HG02571 (cell line): ENCODE results near the gene PCNA.

Experiments
- ATAC-seq: cut with Tn5 transposase; IDR thresholded peaks from one replicate; pipeline ENCODE4 v1.9.1; 2021; ENCODE audit warnings: mild to moderate bottlenecking, moderate library complexity; ENCODE audit not compliant: unreplicated experiment

PCNA gene

DNA sequence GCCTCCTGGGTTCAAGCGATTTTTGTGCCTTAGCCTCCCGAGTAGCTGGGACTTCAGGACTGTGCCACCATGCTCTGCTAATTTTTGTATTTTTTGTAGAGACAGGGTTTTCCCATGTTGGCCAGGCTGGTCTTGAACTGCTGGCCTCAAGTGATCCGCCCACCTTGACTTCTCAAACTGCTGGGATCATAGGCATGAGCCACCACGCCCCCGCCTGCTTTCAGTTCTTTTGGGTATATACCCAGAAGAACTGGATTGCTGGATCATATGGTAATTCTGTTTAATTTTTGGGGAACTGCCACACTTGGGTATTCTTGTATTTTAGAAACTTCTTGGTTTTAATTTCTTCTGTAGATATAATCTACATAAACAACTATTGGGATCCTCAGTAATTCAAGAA lies 24.1 kb upstream of the PCNA start:
- no peak for ATAC-seq

DNA sequence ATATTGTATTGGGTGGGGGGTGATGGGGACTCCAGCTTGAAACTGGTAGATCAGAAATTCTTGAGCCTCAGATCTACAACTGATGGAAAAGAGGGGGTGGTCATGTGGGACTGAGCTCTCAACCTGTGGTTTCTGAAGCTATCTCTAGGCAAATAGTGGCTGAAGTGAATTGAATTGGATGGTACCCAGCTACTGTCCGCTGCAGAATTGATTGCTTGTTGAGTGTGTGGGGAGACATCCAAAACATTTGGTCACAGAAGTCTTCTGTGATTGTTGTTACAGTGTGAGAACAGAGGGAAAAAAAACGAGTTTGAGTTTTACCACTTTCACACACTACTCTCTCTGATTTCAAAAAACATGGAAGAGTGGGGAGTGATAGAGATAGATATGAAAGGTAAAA lies 21.9 kb upstream of the PCNA start:
- no peak for ATAC-seq

DNA sequence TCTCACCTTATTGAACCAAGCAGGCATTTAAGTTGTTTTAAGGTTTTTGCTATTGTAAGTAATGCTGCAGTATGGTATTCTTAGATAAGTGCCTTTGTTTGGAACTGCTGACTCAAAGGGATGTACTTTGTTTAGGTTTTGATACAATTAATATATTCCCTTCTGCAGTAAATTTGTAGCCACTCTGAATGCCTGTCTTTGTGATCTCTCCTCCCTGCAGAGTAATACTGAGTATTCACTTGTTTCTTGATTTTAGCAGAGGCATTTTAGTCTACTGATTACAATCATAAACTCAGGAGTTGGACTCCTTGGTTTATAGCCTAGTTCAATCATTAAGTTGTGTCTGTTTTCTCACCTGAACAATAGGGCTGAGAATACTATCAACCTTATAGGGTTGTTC lies 20.4 kb upstream of the PCNA start:
- ATAC-seq, result no peak

DNA sequence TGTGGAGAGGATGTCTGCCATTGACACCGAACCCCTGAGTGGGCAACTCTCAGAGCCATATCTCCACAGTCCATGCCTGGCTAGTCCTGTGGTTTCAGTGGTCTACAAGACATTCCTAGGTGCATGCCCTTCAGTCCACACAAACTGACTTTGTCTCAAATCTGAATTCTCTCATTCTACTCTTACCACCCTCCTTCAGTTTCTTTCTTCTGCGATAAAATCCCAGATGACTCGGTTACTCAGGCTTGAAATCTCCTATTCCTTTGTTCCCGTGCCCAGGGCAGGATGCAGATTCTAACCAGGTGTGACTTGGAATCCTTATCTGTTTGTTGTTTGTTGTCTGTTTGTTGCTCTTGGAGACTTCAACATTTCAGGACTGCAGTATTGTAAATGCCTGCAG lies 16.3 kb upstream of the PCNA start:
- ATAC-seq, result no peak

DNA sequence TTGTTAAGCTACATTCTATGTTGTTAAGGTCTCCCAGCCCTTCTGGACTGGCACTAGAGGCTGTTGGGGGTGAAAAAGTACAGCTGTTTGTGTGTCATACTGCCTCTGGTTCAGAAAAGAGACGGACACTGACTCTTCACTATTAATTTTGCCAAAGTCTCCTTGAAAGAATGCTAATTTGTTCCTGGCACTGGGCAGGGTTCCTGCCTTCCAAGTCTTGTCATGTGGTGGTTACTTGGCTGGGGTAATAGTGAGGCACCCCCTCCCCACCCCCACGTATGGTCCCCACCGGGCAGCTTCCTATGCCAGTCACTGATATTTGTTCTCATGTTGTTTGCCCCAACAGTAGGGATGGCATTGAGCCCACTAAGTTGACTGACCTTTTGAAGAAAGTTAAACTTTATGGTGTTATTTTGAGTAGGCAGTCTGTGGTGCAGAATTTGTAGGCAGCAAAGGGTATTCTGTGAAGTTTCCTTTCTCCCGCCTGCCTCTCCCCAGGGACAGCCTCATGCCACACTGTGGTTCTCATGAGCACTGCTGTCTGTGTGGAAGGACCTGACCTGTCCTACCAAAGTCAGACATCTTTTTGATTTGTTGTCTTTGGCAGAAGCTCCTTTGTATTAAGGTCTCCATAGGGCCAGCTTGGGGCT lies 15.7 kb upstream of the PCNA start:
- peak; percentile 50 for ATAC-seq

DNA sequence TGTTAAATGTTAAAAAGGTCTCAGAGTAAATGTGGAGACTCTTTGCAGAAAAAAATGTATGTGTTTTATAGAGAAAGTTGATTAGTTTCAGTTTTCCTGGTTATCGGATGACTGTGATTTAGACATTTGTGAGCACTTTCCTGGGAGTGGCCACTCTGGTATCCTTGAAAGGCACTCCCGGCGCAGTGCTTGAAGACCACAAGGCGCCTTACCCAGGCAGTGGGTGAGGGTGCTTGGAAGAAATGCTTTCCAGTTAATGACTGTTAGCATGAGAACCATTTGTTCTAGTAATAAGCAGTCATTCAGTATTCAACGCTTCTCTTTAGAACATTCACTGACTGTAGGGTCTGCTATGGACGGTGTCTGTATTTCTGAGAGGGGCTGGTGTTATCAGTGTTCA lies 14.2 kb upstream of the PCNA start:
- no peak for ATAC-seq

DNA sequence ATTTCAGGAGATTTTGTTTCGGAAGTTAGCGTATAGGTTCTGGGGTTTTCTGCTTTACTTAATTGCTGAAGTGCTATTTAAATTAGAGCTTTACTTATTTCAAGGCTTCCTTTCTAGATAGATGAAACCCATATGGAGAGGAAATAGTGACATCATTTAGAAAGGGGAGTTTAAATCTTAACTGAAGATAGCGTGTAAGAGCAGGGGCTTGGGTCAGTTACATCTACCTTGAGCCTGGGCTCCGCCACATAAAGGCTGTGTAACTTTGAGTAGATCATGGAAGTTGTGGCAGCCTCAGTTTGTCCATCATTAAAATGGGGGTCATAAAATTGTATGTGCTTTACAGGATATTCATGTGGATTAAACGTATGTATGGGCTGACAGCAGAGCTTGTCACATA lies 11.7 kb upstream of the PCNA start:
- ATAC-seq, result no peak

DNA sequence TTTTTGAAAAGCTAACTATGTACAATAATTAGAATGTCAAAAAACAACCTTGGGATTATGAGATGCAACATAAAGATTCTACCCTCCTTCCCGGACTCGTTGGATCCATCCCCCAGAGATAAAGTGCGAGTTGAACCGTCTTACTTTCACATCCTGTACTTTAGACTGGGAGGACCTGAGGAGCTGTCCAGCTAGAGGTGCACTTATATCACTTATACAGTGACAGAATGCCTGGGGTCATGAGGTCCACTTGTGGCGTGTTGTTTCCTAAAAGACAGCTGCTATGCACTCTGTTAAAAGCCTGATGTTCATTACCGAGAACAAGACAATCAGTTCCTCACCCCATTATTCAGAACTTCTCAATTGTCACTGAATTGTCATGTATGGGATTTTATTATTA lies 9.1 kb upstream of the PCNA start:
- no peak for ATAC-seq

DNA sequence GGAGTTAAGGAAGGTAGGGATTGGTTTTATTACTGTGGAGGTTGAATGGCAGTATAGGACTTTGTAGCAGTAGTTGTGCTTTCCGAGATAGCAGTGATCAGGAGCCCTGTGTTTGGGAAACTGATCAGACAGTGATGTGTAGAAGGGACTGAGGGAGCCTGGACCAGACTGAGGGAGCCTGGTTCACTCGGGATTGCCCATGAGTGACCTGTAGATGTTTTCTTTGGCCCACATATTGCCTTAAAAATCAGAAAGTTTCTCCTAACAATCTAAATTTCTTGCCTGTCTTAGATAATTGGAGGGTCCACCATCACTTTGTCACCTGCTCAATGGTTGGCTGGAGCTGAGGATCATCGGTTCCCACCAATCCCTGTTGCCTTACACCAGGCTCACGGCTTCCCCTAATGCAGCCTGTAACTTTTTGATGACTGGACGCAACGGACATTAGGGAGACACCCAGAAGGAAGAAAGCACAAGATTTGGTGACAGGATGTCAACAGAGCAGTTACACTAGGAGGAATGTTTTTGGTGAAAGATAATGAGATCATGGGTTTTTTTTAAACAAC lies 8.2 kb upstream of the PCNA start:
- no peak for ATAC-seq

DNA sequence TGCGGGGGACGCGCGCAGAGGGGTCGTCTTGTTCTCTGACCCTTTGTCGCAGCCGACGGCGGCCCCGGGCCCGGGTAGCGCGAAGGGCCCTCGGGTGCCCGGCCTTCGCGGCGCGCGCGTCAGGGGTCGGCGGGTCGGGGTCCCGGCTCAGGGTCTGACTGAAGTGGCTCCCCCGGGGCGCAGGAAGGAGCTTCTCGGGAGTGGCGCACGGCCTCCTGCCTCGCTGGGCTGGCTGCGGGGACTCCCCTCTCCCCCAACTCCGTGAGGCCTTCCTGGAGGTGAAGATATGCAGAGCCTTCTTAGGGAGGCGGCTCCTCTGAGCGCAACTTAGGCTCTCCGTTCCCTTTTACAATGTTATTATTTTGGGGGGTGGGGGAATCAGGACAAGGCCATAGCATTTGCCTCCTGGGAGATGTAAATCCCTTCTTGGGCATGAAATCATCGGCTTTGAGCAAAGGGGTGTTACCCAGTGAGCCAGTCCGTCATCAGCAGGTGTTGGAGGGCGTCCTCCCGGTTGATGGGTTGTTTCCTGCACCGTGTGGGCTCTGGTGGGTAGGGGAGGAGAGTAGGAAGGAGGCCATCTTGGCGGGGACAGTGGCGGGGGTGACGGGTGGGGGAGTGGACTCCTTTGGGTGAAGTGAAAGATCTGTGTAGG lies 7.6 kb upstream of the PCNA start:
- ATAC-seq, result peak; percentile 23

DNA sequence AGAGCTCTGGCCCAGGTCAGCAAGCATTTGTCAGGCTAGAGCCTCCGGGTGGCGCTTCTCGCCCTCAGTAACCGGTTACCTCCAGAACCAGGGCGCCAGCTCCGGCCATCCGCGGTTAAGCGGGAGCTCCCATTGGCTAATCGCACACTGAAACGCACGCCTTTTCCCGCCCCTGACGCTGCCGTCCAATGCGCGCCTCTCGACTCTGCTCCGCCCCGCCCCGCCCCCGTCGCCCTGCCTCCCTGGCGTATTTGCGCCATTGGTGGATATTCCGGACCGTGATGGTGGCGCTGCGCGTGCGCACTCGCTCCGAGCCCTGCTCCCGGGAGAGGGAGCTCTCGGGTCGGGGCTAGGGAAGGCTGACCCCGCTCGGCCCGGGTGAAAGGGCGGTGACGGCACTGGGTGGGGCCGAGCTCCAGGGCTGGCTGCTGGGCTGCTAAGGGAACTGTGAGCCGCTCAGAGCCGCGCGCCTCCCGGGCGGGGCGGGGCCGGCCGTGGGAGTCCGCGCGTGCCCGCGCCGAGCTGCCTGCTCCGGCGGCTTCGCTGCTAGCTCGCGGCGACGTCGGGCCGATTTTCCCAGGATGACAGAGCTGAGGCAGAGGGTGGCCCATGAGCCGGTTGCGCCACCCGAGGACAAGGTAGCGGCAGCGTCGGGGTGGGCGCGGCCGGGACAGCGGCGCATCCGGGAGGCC lies 6.9 kb upstream of the PCNA start, which contains the start of gene CDS2:
CDS2 (plus strand) TSS at position 497 of the 692 bp plus-strand sequence; CDS start at position 582, 85 bp downstream.
- peak; percentile 95 for ATAC-seq

DNA sequence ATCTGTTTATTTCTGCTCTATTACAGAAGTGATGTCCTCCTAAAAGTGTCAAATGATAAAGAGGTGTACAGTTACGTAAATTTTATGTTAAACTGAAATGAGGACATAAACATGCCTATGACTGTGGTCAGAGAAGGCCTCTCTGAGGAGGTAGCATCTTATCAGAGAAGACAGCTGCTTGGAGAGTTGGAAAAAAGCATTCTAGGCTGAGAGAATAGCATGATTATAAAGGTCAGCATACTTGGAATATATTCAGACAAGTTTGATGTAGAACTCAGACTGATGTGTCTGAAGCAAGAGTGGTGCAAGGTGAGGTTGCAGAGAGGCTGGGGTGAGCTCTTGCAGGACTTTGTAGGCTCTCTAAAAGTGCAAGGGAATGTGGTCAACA lies 3.1 kb upstream of the PCNA start:
- ATAC-seq, result no peak

DNA sequence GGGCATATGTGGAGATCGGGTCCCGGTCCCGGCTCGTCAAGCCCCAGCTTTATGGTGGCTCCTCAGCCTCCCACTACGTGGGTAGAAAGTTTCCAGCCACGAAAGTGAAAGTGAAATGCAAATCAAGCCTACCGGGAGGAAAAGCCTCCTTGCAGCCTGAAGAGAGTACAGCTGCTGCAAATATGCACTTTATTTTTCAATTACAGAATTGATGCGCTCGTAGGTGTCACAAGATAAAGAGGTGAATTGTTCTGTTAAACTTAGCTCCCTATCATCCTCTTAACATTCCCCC lies 373 bp upstream of the PCNA start:
- no peak for ATAC-seq

DNA sequence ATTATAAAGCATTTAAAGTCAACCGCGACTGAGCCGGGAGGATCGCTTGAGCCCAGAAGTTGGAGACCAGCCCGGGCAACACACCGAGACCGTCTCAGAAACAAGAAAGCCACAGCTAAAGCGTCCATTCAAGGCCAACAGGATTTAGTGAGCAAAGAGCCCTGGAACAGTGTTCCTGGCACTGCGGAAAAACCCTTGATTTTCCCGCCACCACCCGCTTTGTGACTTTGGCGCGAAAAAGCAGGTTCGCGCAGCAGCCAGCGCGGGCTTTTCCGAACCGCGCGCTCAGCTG lies 669 bp downstream of the PCNA start:
- ATAC-seq, result no peak

DNA sequence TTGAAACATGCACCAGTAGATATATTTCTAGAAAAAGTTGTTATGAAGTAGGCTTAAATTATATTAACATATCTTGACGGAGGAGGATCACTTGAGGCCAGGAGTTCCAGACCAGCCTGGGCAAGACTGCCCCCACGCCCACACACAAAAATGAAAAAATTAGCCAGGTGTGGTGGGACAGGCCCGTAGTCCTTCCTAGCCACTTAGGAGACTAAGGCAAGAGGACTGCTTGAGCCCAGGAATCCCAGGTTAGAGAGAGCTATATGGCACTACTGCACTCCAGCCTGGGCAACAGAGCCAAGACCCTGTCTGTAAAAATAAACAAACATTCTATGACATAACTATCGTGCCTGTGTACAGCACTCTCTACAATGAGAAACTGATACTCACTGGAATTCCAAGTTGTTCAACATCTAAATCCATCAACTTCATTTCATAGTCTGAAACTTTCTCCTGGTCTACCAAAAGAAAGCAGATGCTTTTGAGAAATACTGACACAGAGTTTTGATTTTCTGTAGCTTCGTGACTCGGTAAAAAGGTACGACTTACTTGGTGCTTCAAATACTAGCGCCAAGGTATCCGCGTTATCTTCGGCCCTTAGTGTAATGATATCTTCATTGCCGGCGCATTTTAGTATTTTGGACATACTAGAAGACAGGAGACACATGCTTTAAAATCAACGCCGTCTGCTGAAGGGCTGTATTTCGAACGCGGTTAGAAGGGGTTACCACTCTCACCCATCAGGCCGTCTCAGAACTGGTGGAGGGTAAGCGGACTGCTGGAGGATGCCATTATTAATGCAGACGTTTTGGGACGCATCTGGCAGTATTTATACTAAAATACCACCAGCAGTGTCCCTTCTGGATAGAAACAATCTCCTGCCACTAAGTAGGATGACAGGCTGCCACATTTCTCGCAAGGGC lies 1.3 kb downstream of the PCNA start:
- no peak for ATAC-seq

DNA sequence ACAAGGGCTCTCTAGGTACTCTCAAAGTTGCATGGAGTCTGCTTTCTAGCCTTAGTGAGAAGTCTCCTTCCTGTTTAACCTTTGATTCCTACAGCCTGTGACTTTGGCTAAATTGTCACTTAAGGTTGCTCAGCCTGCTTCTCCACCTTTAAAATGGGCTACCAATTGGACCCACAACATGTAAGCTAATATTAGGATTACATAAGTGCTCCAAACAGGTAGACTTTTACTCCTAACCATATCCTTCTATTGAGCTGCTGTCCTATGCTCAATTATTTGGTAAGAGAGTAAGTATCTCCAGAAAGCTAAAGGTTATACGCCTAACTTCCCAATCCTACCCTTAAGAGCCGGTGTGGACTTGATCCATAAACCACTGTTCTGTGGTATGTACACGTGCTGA lies 2.9 kb downstream of the PCNA start:
- no peak for ATAC-seq

DNA sequence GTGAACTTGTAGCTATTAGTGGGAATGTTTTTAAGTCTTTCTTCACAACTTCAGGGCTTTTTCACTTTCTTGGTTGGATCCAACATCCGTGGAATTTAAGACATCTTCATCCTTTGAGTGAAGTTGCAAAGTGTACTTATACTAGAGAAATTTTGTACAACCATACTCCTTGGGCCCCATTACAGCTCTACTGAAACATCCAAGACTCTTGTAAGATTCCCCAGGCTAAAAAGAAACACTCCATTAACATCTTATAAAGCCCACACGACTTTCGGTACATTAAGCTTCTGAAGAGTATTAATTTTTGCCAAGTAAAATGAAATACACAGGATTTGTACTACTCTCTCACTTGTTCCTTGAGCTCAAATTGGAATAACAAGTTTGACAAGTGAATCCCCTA lies 5.4 kb downstream of the PCNA start:
- no peak for ATAC-seq

DNA sequence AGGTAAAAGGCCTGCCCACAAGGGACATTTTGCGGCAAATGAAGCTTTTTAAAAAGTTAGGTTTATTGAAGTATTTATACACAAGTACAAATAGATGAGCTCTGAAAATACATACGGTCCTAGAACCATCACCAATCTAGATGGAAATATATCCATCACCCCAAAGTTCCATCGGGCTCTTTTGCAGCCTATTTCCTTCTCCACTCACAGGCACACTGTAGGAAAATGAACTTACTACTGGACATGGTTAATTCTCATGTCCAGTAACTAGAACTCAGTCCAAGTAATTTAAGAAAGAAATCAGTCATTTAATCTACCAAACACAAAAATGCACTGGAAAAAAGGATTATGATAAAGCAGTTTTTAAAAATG lies 6.2 kb downstream of the PCNA start:
- no peak for ATAC-seq

DNA sequence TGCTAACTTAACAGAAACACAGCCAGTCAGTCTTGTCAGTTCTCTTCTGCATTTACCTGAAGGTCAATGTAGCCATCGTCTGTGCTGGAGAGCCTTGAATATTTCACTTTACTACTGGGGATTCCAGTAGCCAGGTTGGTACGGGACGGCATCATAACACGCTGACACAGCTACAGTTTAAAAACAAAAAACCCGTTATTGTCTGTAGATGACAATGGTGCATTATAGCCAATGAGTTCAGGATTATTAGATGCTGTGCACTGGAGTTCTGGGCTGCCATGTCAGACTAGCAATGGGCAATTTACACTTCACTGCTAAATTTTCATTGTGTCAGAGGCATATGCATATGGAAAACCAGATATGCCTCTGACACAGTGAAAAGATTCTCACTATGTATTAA lies 10.5 kb downstream of the PCNA start:
- no peak for ATAC-seq

DNA sequence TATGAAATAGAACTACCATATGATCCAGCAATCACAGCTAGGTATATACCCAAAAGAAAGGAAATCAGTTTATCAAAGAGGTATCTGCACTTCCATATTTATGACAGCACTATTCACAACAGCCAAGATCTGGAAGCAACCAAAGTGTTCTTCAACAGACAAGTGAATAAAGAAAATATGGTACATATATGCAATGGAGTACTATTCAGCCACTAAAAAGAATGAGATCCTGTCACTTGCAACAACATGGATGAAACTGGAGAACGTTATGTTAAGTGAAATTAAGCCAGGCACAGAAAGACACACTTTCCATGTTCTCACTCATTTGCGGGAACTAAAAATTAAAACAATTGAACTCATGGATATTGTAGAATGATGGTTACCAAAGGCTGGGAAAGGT lies 15.3 kb downstream of the PCNA start:
- ATAC-seq, result no peak

DNA sequence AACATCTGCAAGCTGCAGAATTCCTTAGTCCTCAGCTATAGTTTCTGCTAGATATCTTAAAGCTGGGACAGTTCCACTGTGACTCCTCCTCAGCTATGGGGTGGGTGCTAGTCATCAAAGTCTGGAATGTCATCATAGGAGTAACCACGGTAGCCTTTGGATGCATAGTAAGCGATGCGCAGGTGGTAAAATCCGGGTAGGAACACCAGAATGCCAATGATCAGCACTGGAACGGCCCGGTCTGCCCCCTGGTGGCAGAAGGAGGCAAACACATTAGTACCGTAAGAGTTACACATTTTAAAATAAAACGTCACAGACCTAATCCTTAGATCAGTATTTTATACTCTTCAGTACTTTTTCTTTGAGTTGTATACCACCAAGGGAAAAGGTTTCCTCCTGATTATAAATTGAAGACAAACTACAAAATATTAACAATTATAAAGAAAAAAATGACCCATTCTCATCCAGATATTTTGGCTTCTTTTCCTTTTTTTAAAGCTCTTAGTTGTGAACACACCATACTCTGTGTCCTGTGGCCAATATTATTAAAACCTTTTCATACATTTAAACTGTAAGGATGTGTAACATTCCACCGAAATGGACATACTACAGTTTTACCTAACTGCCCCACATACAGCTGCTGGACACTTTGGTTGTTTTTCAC lies 18.9 kb downstream of the PCNA start:
- no peak for ATAC-seq
